Glutamatergic neuron (in vitro differentiated cells): ENCODE measurements around the gene TLDC2. TPM values are rescaled to one million over a fixed set of nuclear protein-coding genes. Genes with fewer than 3 reads are reported as not detected.

Source experiments
- DNase-seq: peaks from one replicate; pipeline ENCODE4 v3.0.0; 2022
- H3K27ac Mint-ChIP-seq: one replicate; pipeline ENCODE4 v1.8.0; 2020; ENCODE audit warnings: mild to moderate bottlenecking, mixed read lengths, inconsistent platforms; ENCODE audit not compliant: unreplicated experiment
- H3K27me3 Mint-ChIP-seq: one replicate; pipeline ENCODE4 v1.8.0; 2020; ENCODE audit warnings: mild to moderate bottlenecking, moderate library complexity, mixed read lengths, inconsistent platforms; ENCODE audit not compliant: unreplicated experiment
- H3K36me3 Mint-ChIP-seq: one replicate; pipeline ENCODE4 v1.8.0; 2020; ENCODE audit warnings: mild to moderate bottlenecking, mixed read lengths, inconsistent platforms; ENCODE audit not compliant: unreplicated experiment
- H3K4me1 Mint-ChIP-seq: one replicate; pipeline ENCODE4 v1.8.0; 2020; ENCODE audit warnings: mild to moderate bottlenecking, low read depth, mixed read lengths, inconsistent platforms; ENCODE audit not compliant: unreplicated experiment
- H3K4me3 Mint-ChIP-seq: one replicate; pipeline ENCODE4 v1.8.0; 2020; ENCODE audit warnings: mild to moderate bottlenecking, mixed read lengths, inconsistent platforms; ENCODE audit not compliant: unreplicated experiment
- H3K9me3 Mint-ChIP-seq: one replicate; pipeline ENCODE4 v1.8.0; 2020; ENCODE audit warnings: mild to moderate bottlenecking, moderate library complexity, mixed read lengths, inconsistent platforms; ENCODE audit not compliant: unreplicated experiment
- CTCF ChIP-seq: fragments of 200-600 bp; sonication (generic); IDR thresholded peaks from one replicate; pipeline ENCODE4 v1.5.0; 2021; ENCODE audit not compliant: partially characterized antibody, unreplicated experiment
- total RNA-seq: library from RNA; stranded (reverse); fragmentation: NEBNext Ultra II Directional; extraction: Animal tissue kit (Norgen Biotek cat#: 25700); gene quantifications from one replicate; pipeline ENCODE4 v1.2.1, GENCODE V29; 2021; ENCODE audit not compliant: unreplicated experiment

TLDC2 gene
- total RNA-seq, 1 donor from 2014 or later: not detected

GRCh38 chr20:36860811-36861624, 14.9 kb upstream of the TLDC2 start:
- peak overlapping the region; percentile 91 for H3K27ac Mint-ChIP-seq

GRCh38 chr20:36861625-36861874, 14.4 kb upstream of the TLDC2 start:
- no peaks in the 10 kb centered on the region for H3K36me3 Mint-ChIP-seq
- no peak for TF ChIP-seq CTCF
- peaks cover 12% of the 10 kb centered on the region for H3K9me3 Mint-ChIP-seq
- peaks cover 32% of the 10 kb centered on the region for H3K4me1 Mint-ChIP-seq
- no peak for DNase-seq
- peak overlapping the region; percentile 88 for H3K4me3 Mint-ChIP-seq
- peak overlapping the region; percentile 91 for H3K27ac Mint-ChIP-seq
- peaks cover 20% of the 10 kb centered on the region for H3K27me3 Mint-ChIP-seq

More at GRCh38 chr20:36860811-36861624, 14.9 kb upstream of the TLDC2 start:
- no peak for DNase-seq
- Mint-ChIP-seq H3K9me3 (peaks cover 12% of the 10 kb centered on the region), H3K4me1 (peaks cover 34% of the 10 kb centered on the region), H3K27me3 (peaks cover 18% of the 10 kb centered on the region), H3K4me3 (peak overlapping the region; percentile 88), H3K36me3 (no peaks in the 10 kb centered on the region)
- TF ChIP-seq CTCF: no peak

DNA sequence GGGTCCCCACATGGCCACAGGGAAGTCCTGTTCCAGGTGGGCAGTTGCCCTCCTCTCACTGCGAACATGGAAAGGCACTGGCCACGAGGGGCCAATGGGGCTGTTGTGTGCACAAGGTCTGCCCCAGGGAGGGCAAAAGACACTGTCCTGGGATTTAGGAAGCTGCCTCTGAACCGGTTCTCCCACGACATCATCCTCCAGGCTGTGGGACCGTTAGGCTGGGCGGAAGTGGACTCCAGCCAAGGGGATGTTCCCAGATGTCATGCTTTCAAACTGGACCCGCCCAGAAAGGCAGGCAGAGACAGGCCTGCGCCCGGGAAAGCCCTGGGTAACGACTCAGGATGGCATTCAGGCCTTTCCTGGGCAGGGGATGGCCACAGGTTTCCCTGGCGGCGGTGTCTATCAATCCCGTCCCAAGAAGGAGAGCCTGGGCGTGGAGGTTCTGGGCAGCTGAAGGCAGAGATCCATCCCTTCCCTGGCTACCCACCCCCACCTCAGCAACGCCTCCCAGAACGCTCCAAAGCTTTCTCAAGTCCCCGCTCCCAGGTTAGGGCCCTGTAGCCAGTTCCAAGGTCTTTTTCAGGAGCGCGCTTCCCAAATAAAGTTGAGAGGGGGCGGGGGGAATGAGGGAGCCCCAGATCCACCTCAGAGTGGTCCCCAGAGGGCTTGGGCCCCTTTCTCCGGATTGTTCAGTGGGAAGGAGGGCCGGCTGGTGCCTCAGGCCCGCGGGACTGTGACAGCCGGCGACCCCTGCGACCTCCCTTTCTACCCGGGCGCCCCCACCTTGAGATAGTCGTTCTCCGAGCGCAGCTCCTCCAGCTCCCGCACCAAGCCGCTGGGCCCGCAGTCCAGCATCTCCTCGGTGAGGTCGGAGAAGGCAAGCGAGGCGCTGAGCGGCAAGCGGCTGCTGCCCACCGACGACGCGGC, 13.8 kb upstream of the TLDC2 start:
- H3K4me1 Mint-ChIP-seq: peaks cover 27% of the 10 kb centered on the region
- no peaks in the 10 kb centered on the region for H3K36me3 Mint-ChIP-seq
- peak; percentile 63 for DNase-seq
- no peak for TF ChIP-seq CTCF
- peak overlapping the region; percentile 88 for H3K4me3 Mint-ChIP-seq
- peaks cover 20% of the 10 kb centered on the region for H3K27me3 Mint-ChIP-seq
- H3K9me3 Mint-ChIP-seq: peaks cover 12% of the 10 kb centered on the region
- peak overlapping the region; percentile 91 for H3K27ac Mint-ChIP-seq

- TF ChIP-seq CTCF: no peak
- peaks cover 20% of the 10 kb centered on the region for H3K27me3 Mint-ChIP-seq
- H3K27ac Mint-ChIP-seq: no peak overlapping the region
- H3K4me3 Mint-ChIP-seq: no peak overlapping the region
- DNase-seq: peak; percentile 70
- peaks cover 12% of the 10 kb centered on the region for H3K9me3 Mint-ChIP-seq
- H3K4me1 Mint-ChIP-seq: peaks cover 25% of the 10 kb centered on the region
- no peaks in the 10 kb centered on the region for H3K36me3 Mint-ChIP-seq
Measured at GRCh38 chr20:36862857-36863668, 12.9 kb upstream of the TLDC2 start.
